Esophagus muscularis mucosa (tissue), 3 donors: ENCODE results near the gene ZCCHC8.

Source experiments
- CTCF ChIP-seq, 3 experiments: fragments of 200-600 bp in 2 of 3; fragments of 450-650 bp in 1 of 3; sonication (generic) in 2 of 3; IDR thresholded peaks; one replicate each; pipeline ENCODE4 v1.5.1; 2017 to 2019; ENCODE audit warnings: antibody characterized with exemption in 3 of 3, mild to moderate bottlenecking in 2 of 3, moderate library complexity in 1 of 3
- POLR2AphosphoS5 ChIP-seq, 2 donors: sonication (generic); formaldehyde crosslinking; IDR thresholded peaks; one replicate each; pipeline ENCODE4 v1.6.1; 2017; ENCODE audit warnings: antibody characterized with exemption in 2 of 2

DNA sequence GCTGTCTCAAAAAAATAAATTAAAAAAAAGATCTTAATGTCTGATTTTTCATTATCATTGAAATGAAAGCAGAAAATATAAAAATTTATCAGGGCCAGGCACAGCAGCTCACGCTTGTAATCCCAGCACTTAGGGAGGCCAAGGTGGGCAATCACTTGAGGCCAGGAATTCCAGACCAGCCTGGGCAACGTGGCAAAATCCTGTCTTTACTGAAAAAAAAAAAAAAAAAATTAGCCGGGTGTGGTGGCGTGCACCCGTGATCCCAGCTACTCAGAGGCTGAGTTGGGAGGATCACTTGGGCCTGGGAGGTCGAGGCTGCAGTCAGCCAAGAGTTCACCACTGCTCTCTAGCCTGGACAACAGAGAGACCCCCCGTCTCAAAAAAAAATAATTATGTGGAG lies 40.7 kb downstream of the ZCCHC8 start:
- TF ChIP-seq CTCF (IDR thresholded peaks at IDR 0.05) = no peak
- no peak for TF ChIP-seq POLR2AphosphoS5 (IDR thresholded peaks at IDR 0.05)
